ENCODE measurements around the gene C1orf115. TPM values are rescaled to one million over a fixed set of nuclear protein-coding genes. Genes with fewer than 3 reads are reported as not detected.

C1orf115 gene
- total and polyA plus RNA-seq, 9 of the 15 experiments (the other 6 are each of a cell fraction or from before 2014, with no cell fraction given): not detected

DNA sequence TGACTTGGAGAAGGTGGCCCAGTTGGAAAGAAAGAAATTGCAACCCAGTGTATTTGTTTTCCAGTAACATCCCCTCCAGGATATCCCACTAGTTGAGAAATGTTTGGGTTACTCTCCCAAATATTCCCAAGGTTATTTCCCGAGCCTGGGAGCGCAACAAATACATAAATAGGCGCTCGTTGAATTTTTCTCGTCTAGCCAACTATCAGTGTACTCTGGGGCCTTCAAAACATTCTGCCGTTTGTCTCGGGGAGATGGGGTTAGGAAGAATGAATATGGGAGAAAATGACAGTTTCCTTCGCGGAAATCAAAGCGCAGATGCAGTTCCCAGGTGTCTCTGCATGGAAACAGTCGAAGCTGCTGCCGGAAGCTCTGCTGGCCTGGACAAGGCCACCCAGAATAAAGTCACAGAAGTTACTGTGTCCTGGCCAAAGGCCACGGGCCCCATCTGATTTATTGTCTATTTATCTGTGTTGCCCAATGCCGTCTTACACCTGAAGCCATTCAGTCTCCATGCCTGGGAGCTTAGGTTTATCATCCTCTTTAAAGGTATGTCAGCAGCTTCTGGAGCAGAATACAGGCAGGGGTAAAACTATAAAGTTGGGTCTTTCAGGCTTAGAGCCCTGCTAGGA, 1.0 kb downstream of the C1orf115 start:
- WGBS (ENCODE audit: insufficient coverage, low coverage, missing lambda C conversion rate): 4% methylated on average over 14 of the region's 14 CpGs
- no peaks in the 10 kb centered on the region for H3K9me3 ChIP-seq (replicated peaks; ENCODE audit: control insufficient read depth, insufficient read depth, low read depth, low read length)
- H4K20me1 ChIP-seq (replicated peaks; ENCODE audit: control insufficient read depth, insufficient read depth, low read length): no peaks in the 10 kb centered on the region
- no peak overlapping the region for H3K9ac ChIP-seq (ENCODE audit: insufficient read depth in 1 of 2, low read depth in 2 of 2, low read length in 2 of 2)
- POLR2A ChIA-PET: no interaction called here
- no peaks in the 10 kb centered on the region for H3K36me3 ChIP-seq (ENCODE audit: control insufficient read depth, insufficient read depth, low read length)
- H3K4me2 ChIP-seq (ENCODE audit: insufficient read depth, low read length): no peak overlapping the region
- peaks cover 0 to 7% of the 10 kb centered on the region in 2 experiments; a peak in 1 of 5 replicates for H3K4me1 ChIP-seq (replicated peaks in 1 of 2; ENCODE audit: control insufficient read depth in 2 of 2, insufficient read depth in 2 of 2, low read length in 2 of 2)
- no peaks in the 10 kb centered on the region for H3K79me2 ChIP-seq (ENCODE audit: control insufficient read depth, insufficient read depth, low read length)
- H2AFZ ChIP-seq (ENCODE audit: low read depth, low read length): no peak overlapping the region
- ATAC-seq (no peak), FAIRE-seq (no peak), DNase-seq (ENCODE audit: extremely low read depth in 1 of 4, low spot score in 3 of 4) (no peak)
- intact Hi-C loops (cut with micrococcal nuclease) (no loop called here), in situ Hi-C loops (cut with MboI) (no loop called here)
- CTCF ChIA-PET (ENCODE audit: low intra/inter-chr PET ratio): no interaction called here
- no peak overlapping the region for H3K4me3 ChIP-seq
- peaks cover 6 to 16% of the 10 kb centered on the region in 2 experiments; a peak in 3 of 5 replicates for H3K27me3 ChIP-seq (ENCODE audit: control insufficient read depth in 2 of 2, insufficient read depth in 2 of 2, low read length in 2 of 2)
- no TSS peak for BruUV-seq (replicated peaks)
- no peaks in the 10 kb centered on the region for H3K9me1 ChIP-seq (ENCODE audit: control insufficient read depth, insufficient read depth, low read length)
- no peak overlapping the region for H3K27ac ChIP-seq (ENCODE audit: extremely low read depth, low read depth, low read length)
- TF ChIP-seq, protein P1, sequence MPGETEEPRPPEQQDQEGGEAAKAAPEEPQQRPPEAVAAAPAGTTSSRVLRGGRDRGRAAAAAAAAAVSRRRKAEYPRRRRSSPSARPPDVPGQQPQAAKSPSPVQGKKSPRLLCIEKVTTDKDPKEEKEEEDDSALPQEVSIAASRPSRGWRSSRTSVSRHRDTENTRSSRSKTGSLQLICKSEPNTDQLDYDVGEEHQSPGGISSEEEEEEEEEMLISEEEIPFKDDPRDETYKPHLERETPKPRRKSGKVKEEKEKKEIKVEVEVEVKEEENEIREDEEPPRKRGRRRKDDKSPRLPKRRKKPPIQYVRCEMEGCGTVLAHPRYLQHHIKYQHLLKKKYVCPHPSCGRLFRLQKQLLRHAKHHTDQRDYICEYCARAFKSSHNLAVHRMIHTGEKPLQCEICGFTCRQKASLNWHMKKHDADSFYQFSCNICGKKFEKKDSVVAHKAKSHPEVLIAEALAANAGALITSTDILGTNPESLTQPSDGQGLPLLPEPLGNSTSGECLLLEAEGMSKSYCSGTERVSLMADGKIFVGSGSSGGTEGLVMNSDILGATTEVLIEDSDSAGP (CRISPR knock-in tag; IDR thresholded peaks at IDR 0.05): no peak
- TF ChIP-seq ZNF217 (CRISPR knock-in tag; IDR thresholded peaks at IDR 0.05) (no peak), SMARCB1 (IDR thresholded peaks at IDR 0.05; ENCODE audit: insufficient read length, low read depth) (no peak), ZNF436 (CRISPR knock-in tag; IDR thresholded peaks at IDR 0.05) (no peak), CBX3 (IDR thresholded peaks at IDR 0.05; ENCODE audit: borderline replicate concordance in 1 of 2, low read length in 2 of 2) (no peak)
